Measurements from ENCODE around the gene ATP8A2.

The ATP8A2 gene

GRCh38 chr13:26007261-26008125, 635.7 kb downstream of the ATP8A2 start:
- H3K4me3 ChIP-seq (ENCODE audit: low read length) = no peak overlapping the region
- TF ChIP-seq ZNF274 (IDR thresholded peaks at IDR 0.05; ENCODE audit: low read depth, low read length) = no peak

DNA sequence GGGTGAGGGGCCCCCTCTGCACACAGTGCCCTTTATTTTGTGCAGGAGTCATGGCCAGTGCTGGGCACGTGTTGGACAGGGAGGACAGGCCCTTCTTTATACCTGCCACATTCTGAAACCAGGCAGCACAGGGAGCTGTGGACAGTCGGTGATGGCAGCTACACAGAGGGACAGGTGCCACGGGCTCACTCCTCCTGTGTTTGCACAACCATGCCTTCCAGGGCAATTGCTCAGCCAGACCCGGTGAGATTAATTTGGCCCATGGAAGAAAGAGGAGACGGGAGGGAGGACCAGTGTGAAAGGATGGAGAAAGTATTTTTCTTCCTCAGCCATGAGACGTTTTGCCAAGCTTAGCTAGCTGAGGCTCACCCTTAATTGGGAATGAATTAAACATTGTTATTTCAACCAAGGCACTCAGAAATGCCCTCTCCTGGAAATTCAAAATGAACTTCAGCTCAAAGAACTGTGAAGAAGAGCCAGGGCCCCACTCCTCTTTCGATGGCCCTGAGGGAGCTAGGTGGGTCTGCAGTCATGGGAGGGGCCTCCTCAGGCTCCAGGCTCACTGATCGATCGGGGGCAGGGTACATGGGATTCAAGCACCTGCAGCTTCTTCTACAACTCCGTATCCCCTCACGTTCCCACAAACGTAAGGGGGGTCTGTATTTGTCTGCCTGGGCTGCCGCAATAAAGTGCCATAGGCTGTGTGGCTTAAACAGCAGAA, 638.9 kb downstream of the ATP8A2 start:
- no peak for TF ChIP-seq ZNF274 (IDR thresholded peaks at IDR 0.05; ENCODE audit: low read depth, low read length)
- H3K4me3 ChIP-seq (ENCODE audit: low read length) = no peak overlapping the region

DNA sequence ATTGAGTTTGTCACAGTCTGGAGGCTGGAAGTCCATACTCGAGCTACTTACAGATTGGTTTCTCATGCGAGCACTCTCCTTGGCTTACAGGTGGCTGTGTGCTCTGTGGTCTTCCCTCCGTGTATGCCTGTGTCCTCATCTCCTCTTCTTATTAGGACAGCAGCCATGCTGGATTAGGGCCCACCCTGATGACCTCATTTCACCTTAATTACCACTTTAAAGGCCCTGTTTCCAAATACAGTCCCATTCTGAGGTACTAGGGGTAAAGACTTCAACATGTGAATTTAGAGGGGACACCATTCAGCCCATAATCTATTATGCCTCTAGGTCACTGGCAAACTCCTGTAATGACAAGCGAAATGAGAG, 639.4 kb downstream of the ATP8A2 start:
- no peak overlapping the region for H3K4me3 ChIP-seq (ENCODE audit: low read length)
- TF ChIP-seq ZNF274 (IDR thresholded peaks at IDR 0.05; ENCODE audit: low read depth, low read length) = no peak

- H3K4me3 ChIP-seq (ENCODE audit: low read length) = no peak overlapping the region
- TF ChIP-seq ZNF274 (IDR thresholded peaks at IDR 0.05; ENCODE audit: low read depth, low read length) = no peak
These were observed 640.4 kb downstream of the ATP8A2 start for GRCh38 chr13:26011996-26012821.

- no peak overlapping the region for H3K4me3 ChIP-seq (ENCODE audit: low read length)
- TF ChIP-seq ZNF274 (IDR thresholded peaks at IDR 0.05; ENCODE audit: low read depth, low read length) = no peak
These were observed 641.2 kb downstream of the ATP8A2 start for GRCh38 chr13:26012995-26013394.

DNA sequence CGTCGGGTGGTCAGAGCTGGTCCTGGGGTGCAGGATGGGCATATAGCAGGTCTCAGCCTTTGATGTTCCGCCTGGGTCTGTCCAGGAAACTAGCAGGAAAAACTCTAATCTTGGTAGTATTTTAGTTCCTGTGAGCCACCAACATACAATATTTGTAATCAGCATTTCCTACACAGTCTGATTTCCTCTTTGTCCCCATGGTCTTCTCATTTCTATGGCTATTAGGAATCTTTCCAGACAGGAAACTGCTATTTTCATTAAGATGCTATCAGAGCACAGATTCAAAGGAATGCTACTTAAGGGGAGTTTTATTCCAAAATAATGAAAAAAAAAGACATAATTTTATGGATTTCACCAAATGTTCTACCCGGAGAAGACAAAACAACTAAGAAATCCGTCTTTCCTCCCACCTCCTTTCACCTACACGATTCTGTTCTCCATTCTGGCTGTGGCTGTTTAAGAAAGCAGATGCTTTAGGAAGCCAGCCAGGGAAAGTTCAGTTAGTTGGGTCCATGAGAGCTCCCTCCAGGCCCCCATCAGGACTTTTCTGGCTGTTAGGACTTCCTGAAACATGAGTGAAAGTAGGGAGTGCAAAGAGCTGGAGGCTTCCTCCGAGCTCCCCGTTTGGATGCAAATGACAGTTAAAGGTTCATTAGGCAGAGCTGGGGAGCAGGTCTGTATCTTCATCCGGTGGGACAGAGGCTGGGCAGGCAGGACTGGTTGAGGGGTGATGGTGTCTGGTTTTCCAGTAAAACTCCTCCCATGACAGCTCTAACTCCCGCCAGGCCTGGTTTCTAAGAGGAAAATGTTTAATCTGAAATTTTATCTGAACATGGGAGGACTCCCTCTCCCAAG, 643.7 kb downstream of the ATP8A2 start:
- TF ChIP-seq ZNF274 (IDR thresholded peaks at IDR 0.05; ENCODE audit: low read depth, low read length) = no peak
- no peak overlapping the region for H3K4me3 ChIP-seq (ENCODE audit: low read length)

DNA sequence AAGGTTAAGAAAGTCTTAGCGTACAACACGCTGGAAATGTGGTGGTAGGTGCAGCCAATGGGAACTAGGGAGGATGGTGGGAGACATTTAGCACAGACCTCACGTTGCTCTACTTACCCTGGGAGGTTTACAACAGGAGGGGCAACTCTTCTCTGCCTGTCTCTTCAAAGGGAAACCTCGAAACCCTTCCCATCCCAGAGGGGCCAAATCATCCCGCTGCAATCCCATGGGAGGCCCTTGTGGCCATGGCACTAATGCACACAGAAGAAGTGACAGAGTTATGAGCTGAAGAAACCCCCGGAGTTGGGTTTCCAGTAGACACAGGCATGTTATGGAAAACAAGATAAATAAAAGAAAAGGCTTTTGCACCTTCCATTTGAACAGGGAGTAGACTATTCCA, 644.4 kb downstream of the ATP8A2 start:
- no peak for TF ChIP-seq ZNF274 (IDR thresholded peaks at IDR 0.05; ENCODE audit: low read depth, low read length)
- H3K4me3 ChIP-seq (ENCODE audit: low read length) = no peak overlapping the region

DNA sequence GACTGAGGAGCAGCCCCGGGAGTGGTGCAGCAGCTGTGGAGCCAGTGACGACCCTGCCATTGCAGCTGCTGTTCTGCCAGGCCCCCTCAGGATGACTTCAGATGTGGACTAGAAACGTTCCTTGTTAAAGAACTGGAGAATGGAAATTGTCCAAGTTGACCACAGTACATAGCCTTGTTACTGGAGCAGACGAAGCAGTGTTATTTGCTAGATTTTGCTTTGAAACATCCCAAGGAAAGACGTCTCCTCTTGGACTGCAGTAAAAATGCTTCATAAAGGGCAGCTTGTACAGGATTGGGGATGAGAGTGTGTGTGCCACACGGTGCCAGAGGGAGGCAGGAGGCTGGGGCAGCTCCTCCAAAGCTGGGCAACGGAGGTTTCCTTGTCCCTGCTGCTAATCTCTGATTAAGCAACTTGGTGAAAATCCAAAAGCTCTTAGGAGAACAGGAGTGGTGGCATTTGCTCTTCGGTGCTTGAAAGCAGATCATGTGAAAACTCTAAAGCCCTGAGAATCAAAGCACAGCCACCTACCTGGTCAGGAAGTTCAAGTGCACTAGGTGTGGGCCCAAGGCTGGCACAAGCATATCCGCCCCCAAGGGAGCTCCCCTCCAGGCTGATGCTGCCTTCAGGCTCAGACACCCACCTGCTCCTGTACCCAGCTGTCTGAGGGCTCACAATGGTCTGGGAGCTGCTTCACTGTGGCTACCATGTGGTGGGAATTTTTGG, 645.6 kb downstream of the ATP8A2 start:
- no peak overlapping the region for H3K4me3 ChIP-seq (ENCODE audit: low read length)
- no peak for TF ChIP-seq ZNF274 (IDR thresholded peaks at IDR 0.05; ENCODE audit: low read depth, low read length)

GRCh38 chr13:26017932-26018665, 646.3 kb downstream of the ATP8A2 start:
- no peak overlapping the region for H3K4me3 ChIP-seq (ENCODE audit: low read length)
- no peak for TF ChIP-seq ZNF274 (IDR thresholded peaks at IDR 0.05; ENCODE audit: low read depth, low read length)

DNA sequence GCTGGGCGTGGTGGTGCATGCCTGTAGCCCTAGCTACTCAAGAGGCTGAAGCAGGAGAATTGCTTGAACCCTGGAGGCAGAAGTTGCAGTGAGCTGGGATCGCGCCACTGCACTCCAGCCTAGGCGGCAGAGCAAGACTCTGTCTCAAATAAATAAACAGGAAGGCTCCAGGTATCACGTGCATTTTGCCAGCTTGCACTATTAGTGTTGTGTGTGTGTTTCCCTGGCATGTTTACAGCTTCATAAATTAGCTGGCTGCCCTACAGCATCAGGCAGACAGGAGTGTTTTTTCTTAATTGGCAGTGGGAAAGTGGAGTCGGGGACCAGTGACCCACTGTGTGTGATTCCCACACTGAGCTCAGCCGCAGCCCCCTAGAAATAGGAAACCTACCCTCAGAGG, 647.5 kb downstream of the ATP8A2 start:
- TF ChIP-seq ZNF274 (IDR thresholded peaks at IDR 0.05; ENCODE audit: low read depth, low read length) = no peak
- no peak overlapping the region for H3K4me3 ChIP-seq (ENCODE audit: low read length)

DNA sequence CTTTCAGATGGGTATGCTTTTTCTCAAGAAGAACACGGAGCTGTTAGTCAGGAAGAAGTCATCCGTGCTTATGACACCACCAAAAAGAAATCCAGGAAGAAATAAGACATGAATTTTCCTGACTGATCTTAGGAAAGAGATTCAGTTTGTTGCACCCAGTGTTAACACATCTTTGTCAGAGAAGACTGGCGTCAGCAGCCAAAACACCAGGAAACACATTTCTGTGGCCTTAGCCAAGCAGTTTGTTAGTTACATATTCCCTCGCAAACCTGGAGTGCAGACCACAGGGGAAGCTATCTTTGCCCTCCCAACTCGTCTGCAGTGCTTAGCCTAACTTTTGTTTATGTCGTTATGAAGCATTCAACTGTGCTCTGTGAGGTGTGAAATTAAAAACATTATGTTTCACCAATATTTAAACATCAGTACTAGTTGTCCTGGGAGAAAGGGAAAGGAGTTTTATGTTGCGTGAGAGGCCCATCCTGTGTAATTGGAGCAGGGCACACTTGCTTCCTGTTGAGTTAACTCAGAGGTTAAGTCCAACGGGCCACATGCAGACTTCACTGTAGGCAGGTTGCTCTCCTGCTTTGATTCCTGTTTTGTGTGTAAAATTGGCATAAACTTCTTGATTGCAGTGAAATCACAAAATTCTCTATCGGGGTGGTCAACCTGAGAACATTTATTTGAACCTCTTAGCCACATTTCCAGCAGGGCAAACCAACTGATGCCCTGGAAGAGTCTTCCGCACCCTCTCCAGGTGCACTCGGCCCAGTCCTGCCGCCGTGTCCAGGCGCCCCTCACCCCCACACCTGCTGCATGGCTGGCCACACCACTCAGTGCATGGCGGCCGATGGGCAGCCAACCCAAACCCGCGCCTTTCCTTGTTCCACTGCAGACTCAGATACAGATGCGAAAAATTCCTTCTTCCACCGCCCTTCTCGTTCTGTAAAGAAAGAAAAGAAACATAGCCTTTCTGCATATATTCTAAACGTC, 648.4 kb downstream of the ATP8A2 start:
- no peak overlapping the region for H3K4me3 ChIP-seq (ENCODE audit: low read length)
- TF ChIP-seq ZNF274 (IDR thresholded peaks at IDR 0.05; ENCODE audit: low read depth, low read length) = no peak

All from GM08714 (cell line).